Putamen (tissue), 1 donor: ENCODE data around the gene GHR.
A peak's percentile ranks its signal among the peaks of the same experiment; 100 is the strongest.

Experiments
- DNase-seq: peaks from one replicate; pipeline ENCODE4 v3.0.0-alpha.2; 2016; ENCODE audit warnings: low spot score

Gene GHR

GRCh38 chr5:42604171-42604711 is 181.0 kb downstream of the GHR start:
- no peak for DNase-seq

DNA sequence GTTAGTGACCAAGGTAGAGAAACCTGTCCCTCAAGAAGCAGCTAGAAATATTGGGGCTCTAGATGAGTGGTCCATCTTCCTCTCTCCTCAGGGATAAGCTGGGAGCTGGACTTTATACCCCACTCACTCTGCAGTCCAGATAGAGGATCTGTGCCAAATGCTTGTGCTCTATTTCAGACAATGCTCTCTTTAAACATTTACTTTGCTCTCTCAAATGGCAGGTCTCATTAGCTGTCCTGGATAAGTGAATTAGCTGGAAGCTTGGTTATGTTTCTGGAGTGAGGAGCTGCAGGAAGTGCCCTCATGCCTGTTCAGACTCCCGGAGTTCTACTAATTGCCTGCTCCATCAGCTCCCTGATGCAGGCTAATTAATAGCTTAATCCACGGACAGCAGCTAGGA is 182.3 kb downstream of the GHR start:
- DNase-seq: no peak

GRCh38 chr5:42606464-42606869 is 183.2 kb downstream of the GHR start:
- no peak for DNase-seq

- DNase-seq: no peak
Observed at GRCh38 chr5:42611437-42611836, 188.2 kb downstream of the GHR start.

- no peak for DNase-seq
Observed at GRCh38 chr5:42612750-42613366, 189.6 kb downstream of the GHR start.

GRCh38 chr5:42614509-42614908 is 191.3 kb downstream of the GHR start:
- no peak for DNase-seq

DNA sequence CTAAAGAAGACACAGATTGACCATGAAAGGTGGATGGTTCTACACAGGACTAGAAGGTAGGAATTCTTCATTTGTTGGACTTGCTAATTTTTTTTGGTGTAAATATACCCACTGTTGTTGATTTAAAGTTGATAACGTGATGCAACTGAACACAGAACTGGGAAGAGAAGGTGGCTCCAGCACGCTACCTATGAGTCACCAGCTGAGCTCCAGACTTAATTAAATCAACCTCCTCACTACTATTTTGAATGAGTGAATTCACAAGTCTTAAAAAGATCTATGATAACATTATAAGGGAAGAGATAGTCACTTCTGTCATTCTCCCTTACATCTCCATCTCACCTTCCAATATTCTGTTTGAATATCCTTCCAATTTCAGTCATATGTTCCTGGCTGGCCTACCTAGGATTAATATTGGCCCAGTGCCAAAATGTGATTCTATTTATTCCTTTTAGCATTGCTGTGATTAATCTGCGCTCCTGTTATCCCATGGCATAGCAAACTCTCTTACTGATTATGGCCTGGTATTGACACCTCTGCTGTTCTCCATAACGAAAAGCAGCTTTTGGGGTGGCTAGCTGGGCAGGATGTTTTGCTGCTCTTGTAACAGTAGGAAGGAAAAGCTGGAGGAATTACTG is 197.5 kb downstream of the GHR start:
- peak; percentile 29 for DNase-seq

DNA sequence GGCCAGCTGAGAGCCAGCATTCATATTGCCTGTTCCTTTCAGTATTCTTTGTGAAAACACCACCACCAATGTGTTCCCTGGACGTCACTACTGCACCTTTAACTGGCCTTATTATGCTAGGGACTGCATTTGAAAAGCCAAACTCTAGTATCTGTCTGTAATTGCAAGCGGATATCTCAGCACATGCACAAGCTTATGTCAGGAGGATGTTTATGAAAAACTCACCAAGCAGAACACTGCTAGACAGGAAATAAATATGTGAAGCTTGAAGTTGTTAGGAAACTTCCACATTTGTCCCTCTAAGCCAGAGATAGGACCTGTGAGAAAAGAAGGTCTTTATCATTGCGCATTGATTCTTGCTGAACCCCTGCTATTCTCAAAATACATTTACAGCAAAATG is 198.0 kb downstream of the GHR start:
- DNase-seq: no peak

DNA sequence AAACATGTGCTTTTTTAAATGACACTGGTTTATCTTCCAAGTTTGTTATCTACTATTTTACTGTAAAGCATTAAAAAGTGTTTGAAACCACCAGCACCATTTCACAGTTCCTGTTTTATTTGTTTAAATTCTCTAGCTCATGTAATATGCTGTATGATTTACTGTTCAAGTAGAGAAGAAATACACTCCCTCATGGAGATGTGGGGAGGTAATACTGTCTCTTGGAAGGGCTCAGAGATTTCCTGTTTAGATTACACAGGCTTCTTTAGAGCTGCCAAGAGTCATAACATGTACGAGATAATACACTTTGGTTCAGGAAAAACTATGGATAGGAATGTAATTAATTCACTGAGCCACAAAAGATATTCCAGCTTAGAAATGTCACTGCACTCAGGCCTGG is 198.4 kb downstream of the GHR start:
- DNase-seq: no peak

- DNase-seq: no peak
Observed at GRCh38 chr5:42624912-42625311, 201.7 kb downstream of the GHR start.

- DNase-seq: no peak
Observed at GRCh38 chr5:42626462-42626861, 203.2 kb downstream of the GHR start.

DNA sequence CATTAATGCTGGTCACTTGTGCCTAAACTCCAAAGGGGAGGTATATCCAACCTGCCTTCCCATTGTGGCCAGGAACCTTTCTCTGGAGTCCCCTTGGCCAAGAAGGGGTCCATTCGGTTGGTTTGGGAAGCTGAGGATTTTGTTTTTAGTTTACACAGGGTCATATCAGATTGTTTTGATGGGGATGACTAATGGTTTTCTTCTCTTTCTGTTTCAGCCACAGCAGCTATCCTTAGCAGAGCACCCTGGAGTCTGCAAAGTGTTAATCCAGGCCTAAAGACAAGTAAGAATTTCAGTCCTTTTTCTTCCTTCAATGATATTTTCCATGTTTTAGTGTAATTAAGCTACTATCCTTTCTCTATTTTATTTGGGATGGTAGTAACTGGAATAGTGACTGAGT is 205.6 kb downstream of the GHR start:
- DNase-seq: no peak

- no peak for DNase-seq
Observed at GRCh38 chr5:42629284-42629683, 206.0 kb downstream of the GHR start.

- DNase-seq: no peak
Observed at GRCh38 chr5:42631241-42631640, 208.0 kb downstream of the GHR start.

GRCh38 chr5:42632354-42632900 is 209.2 kb downstream of the GHR start:
- no peak for DNase-seq

- no peak for DNase-seq
Observed at GRCh38 chr5:42634575-42634974, 211.3 kb downstream of the GHR start.

DNA sequence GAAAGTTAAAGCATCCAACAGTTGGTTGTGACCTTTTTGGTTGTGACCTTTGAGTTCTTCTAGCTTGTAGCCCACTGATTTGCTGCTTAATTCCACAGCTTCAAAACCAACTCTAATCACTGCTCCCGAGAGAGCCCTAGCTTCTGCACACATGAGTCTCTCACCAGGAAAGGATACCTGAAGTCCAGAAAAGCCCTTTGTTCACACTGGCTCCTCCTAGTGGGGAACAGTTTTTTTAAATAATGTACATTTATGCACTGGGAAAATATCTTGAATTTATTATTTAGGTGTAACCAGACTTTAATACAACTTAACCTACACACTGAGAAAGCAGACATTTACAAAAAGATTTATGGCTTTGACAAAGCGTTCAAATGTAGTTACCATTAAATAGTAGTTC is 213.2 kb downstream of the GHR start:
- DNase-seq: no peak

- no peak for DNase-seq
Observed at GRCh38 chr5:42636946-42637345, 213.7 kb downstream of the GHR start.

DNA sequence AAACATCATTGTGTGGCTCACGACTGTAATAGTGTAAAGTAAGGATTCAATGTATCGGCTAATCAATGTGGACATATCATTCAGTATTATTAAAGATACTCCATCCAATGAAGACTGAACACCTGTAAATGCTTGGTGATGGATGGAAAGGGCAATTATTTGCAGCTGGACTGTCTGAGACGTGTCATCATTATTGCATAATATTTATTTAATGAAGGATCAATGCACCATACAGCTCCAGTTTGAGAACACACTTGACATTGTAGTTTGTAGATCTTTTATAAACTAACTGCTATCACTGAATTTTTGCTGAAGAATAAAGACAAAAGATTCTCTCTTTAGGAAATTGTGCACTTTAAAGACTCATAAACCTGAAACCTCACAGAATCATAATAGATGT is 215.7 kb downstream of the GHR start:
- DNase-seq: no peak

GRCh38 chr5:42640835-42641234 is 217.6 kb downstream of the GHR start:
- no peak for DNase-seq

- DNase-seq: no peak
Observed at GRCh38 chr5:42641336-42642005, 218.2 kb downstream of the GHR start.

DNA sequence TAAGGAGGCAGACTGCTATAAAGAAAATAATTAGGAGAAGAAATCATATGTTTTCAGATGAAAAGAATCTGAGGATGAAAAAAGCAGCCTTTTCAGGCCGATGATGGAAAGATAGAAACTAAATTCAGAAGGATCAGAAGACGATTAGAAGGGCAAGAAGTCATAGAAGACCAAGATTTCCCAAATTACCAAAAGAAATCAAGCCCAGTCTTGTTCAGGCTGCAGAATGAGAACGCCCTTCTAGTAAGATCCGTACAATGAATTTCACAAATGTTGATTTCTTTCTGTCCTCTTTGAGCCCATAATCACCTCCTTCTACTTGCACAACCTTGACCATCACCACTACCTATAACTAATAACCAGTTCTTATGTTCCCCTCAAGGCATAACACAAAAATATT is 218.8 kb downstream of the GHR start:
- DNase-seq: no peak

DNA sequence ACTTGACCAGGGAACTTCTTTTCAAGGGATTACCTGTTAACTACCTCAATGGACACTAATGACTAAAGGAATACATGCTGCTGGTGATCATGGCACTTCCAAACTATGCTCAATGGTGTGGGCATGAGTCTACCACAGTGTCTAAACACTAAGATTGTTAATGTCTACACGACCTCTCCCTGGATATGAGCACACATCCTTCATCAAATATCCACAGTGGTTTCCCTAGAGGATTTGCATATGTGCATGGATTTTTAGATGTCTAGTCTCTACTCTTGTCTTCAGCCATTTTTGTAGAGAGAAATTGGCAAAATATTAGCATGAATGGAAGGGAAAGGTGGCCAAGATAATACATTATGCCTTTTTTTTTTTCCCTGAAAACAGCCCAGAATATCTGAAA is 220.1 kb downstream of the GHR start:
- DNase-seq: no peak
